Stimulated activated CD8-positive, alpha-beta memory T cell treated with anti-CD3 and anti-CD28 coated beads, Interleukin-7, amount 100 ng/mL, for 1 hour (primary cell): ENCODE measurements around the gene HOXC10.

Source experiments
- DNase-seq, 2 donors: peaks; one replicate each; pipeline ENCODE4 v3.0.0-alpha.2; 2020; ENCODE audit warnings: low read depth in 2 of 2

The HOXC10 gene

DNA sequence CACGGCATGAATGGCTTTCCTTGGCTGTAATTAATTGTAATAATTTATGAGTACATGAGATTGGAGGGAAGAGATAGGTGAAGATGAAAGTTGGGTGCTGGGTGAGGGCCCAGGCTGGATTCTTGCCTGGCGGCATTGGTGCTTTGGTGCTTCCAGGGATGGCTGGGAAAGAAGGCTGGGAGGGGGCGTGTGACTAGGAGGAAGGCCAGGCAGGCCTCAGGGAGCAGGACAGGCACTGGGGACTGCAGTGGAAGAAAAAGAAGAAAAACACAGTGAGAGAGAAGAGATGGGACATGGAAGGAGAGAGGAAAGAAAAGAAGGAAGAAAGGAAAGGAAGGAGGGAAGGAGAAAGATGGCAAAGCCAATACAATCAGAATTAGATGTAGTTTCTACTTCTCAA, 18.7 kb downstream of the HOXC10 start:
- no peak for DNase-seq

DNA sequence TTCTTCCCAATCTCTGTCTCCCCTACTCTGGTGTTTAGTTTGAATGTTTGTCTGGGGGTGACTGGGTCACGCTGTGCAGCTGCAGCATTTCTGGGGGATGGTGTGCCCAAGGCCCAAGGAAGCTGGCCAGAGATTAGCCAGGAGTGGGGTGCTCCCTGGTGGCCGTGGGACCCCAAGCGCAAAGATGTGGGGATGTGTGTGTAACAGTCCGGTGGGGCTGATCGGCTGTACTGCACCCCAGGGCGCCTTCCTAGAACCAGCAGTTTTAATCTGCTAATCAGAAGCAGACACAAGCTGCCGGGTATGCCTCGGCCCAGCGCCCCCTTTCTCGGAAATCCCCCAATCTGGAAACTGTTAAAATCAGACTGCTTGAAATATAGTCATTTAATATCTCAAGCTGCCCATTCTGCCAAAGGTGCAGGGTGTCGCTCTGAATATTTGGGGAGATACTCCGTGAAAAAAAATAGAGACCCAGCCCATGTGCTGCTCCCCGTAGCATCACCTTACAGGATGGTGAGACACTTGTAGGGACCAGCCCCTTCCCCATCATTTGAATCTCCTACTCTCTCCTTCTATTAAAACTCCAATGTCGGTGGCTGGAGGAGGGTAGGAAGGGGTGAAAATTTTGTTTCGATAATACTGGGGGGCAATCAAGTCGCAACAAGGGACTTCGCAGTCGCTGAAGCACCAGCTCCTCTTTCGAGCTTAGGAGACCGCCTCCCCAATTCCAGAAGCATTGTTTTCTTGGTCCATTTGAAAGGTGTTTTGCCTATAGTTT, 19.3 kb downstream of the HOXC10 start:
- DNase-seq, result no peak

DNA sequence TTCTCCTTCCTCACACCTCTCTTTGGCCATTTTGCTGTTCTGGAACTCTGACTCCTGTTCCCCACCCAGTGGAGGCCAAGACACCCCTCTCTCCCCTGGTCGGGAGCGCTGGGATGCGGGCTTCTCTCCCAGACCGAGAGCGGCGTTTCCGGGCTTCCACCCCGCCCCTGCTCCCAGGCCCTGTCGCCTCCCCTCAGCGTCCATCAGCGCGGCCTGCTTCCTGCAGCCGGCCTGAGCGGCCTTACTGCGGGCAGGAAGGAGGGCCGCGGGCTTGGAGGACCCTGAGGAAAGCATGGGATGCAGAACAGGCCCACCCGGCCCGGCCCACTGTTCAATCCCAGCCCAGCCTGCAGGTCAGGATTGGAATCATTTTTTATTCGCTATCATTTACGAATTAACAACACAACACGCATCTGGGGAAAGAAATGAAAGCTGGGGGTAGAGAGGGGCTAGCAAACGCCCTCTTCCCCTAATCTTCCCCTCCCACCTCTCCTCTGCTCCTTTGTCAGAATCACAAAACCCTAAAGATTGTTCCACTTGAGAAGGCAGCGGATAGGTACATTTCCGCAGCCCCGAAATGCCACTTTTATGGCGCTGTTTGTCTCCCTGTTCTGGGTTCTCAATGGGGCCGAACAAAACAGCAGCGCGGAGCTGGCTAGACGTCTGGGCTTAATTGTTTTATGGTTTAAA, 20.0 kb downstream of the HOXC10 start:
- DNase-seq, result no peak

DNA sequence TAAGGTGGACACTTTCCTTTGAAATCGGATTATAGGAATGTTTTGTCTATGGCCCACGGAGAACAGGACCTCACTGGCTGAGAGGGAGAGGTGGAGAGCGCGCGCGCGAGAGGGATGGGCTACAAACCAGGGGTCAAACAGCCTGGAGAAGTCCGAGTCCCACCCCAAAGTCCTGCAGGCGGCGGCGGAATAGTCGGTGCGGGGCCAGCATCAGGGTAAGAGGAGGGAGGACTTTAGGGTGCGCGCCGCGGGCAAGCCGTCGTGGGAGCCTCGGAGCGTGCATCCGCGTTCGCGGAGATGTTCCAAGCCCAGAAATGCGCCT, 20.5 kb downstream of the HOXC10 start:
- no peak for DNase-seq

DNA sequence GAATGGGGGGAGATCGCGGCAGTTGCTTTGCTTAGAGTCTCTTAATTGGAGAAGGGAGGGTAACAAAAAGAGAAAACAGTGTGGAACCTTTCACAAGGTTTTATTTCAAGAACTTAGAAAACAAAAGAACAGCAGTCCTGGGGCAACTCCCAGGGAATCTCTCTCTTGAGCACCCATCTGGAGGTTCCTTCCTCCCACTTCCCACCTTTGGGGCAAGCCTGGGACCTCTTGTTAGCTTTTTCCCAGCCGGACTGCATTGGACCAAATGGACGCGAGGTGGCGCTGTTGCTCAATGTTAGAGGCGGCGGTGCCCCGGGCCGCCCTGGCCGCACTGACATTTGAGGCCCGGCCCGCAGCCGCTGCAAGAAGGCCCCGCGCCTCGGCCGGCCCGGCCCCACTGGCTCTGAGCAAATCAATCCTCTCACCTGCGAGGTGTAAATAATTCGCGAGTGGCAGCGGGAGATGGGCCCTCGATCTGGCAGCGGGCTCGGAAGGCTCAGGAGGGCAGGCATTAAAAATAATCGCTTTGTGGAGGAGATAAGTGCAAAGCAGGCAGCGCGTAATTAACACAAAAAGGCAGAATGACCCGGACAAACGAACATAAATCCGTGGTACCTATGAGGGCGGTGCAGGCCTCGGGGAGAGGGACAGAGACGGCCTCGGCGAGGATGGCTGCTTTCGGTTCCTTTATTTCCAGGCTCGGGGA, 21.1 kb downstream of the HOXC10 start:
- DNase-seq, result peak; percentile 70 to 78

DNA sequence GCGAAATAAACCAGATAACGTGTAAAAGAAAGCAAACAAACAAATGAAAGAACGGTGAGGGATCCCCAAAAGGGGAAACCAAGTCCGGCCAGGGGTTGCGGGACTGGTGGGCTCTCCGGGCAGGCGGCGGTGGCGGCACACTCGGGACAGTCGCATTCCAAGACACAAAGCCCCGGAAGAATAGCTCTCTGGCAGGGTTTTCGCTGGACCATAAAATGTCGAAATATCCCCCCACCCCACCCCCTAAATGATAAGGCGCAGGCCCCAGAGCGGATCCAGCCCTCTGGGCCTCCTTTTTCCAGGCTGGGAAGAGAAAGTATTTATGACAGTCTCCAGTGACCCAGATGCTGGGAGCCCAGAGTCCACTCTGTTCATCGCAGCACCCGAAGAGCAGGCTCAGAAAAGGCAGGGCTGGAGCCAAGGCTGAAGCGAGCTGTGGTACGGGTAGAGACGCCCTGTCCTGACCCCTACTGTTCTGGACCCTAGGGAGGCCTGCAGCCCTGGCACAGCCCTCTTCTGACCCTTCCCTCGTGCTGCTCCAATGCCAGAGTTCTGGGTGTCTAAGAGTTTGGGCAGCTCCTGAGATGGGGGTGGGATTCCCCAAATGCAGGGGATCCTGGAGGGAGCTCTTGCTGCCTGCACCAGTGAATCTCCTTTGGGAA, 21.7 kb downstream of the HOXC10 start:
- no peak for DNase-seq

DNA sequence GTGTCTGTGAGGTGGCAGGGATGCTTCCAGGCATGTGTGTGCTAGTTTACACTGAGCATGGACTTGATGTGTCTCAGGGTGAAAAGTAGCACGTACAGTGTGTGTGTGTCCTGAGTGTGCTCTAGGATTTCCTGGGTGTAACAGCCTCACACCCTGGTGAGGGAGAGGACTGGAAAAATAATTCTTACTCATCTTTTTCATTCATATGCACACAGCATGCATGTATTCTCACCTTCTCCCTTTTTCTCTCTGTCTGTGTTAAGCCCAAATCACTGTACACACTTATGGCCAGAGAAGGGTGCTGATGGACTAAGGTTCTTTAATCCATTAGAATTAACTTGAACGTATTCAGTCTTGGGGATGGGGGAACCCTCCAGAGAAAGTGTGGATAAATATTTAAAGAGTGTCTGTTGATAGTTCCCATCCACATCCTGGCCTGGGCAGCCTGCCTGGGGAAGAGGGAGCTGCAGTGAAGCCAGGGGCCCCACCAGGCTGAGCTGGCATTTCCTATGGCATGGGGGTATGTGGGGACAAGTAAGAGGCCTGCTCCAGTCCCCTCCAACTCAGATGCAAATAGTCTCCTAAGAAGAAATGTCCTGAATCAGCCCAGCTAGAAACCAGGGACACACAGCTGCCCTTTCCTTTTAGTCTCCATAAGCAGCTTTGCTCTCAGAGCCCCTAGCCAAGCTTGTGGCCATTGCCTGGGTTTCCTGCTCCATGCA, 22.8 kb downstream of the HOXC10 start:
- no peak for DNase-seq

DNA sequence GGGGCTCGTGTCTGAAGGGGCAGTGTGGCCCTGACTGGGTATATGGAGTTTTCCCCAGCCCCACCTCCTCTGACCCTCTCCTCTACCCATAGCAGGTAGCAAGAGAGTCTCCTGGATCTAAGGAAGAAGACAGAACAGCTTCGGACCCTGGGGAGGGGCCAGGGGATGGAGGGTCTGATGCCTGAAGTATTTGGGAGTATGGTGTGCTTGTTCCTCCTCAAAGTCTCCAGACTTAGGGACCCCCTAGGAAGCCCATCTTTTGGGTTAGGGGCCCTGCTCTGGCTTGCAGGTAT, 23.3 kb downstream of the HOXC10 start:
- no peak for DNase-seq

DNA sequence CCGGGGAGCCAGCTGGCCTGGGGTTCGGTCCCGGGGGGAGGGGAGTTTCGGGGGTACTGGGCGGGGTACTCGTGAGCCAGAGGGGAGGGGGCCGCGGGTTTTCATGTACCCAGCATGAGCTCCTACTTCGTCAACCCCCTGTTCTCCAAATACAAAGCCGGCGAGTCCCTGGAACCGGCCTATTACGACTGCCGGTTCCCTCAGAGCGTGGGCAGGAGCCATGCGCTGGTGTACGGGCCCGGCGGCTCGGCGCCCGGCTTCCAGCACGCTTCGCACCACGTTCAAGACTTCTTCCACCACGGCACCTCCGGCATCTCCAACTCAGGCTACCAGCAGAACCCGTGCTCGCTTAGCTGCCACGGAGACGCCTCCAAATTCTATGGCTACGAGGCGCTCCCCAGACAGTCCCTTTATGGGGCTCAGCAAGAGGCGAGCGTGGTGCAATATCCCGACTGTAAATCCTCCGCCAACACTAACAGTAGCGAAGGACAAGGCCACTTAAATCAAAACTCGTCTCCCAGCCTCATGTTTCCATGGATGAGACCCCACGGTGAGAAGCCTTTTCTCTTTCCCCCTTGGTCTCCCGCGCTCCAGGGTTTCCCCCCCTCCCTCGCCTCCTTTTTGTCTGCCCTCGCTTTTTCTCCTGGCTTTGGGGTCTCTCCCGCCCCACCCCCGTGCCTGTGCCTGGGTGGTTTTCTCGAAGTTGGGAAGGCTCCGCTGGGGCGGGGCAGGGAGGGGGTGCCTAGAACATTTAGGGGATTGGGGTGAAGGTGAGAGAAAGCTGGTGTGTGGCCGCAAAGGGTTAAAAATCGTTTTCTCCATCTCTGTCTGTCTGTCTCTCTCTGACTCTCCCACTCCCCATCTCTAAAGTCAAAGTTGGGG, 24.5 kb downstream of the HOXC10 start:
- DNase-seq, result no peak

DNA sequence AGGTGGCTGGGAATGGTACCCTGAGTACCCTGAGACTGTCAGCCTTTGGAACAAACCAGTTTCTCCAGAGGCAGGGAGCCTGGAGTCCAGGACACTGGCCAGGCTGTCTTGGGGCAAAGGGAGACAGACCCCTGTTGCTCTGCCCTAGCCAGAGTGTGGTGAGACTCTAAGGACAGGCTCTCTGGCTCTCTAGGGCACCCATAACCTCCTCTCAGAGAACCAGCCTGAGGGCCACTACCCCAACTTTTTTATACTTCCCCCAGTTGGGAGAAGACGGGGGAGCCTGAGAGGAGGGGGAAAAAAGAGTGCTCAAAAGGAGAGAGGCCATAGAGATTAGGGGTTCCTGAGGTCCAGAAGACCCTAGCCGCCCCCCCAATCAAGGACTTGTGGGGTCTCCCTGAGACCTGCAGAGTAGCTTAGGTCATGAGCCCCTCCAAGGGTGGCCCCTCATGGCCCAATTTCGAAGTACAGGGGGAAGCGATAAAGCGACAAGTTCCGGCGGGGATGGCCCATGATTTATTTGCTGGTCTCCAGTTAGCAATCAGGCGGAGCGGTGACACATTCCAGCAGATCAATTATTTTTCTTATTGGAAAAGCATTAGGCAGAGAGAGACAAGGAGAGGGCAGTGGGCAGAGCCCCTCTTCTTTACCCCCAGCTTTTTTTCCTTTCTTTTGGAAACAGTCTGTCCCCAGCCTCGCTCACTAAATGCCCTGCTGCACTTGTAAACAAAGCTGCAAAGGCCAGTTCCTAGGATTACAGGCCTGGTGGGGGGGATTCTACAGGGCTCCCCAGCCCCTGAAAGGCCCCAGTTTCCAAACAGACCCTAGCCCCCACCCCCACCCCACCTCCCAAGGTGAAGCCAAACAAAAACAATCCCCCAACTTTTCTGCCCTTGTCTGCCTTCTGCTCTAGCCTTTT, 25.4 kb downstream of the HOXC10 start:
- DNase-seq, result no peak

DNA sequence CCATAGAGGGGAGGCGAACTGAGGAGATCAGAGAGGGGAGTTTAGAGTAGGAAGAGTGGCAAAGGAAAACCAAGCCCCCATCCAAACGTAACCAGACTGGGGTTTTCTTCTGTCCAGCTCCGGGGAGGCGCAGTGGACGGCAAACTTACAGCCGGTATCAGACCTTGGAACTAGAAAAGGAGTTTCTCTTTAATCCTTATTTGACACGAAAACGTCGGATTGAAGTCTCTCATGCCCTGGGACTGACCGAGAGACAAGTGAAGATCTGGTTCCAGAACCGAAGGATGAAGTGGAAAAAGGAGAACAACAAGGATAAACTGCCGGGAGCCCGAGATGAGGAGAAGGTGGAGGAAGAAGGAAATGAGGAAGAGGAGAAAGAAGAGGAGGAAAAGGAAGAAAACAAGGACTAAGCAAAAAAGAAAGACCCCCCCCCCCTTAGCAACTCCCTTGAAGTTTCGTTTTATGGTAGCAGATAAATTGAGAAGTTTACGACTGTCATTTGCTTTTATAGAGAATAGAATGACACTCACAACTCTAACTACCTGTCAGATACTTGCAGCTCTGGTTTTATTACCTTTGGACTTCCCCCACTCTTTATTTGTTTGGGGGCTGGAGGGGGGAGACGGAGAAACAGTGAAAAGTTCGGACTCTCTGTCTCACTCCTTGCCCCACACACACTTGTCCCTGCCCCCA, 26.2 kb downstream of the HOXC10 start:
- no peak for DNase-seq

DNA sequence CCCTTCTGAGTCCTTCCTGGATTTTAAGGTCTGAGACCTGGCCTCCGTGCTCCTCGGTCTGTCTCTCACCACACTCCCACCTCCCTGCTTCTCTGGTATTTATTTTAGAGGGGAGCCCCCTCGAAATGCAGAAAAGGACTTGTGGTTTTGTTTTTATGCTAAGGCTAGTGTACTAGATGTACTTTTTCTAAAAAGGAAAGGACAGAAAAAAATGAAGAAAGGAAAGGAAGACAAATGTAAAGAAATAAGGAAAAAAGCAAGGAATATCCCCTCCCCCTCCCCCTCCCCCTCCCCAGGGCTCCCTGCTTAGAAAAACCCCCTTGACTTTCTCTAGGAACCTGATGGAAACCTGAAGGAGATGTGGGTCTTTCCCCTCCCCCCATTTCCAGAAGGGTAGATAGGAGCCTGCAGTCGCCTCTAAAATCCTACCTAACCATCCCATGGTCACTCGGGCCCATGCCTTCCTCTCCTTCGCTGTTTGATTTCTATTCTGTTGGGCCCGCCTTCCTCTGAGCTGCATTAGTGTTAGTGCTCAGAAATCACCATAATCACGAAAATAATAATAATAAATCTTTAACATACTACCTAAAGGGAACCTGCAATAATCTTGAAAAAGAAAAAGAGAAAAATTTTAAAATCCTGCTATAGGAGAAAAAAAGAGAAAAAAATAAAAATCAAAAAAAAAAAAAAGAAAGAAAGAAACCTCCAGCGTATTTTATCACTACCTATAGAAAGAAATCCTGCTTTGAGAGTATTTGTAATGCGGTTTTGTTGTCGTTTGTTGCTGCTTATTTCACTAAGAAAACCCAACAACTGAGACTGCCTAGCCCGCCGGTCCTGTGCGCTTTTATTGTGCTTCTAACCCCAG, 27.0 kb downstream of the HOXC10 start:
- DNase-seq, result no peak

DNA sequence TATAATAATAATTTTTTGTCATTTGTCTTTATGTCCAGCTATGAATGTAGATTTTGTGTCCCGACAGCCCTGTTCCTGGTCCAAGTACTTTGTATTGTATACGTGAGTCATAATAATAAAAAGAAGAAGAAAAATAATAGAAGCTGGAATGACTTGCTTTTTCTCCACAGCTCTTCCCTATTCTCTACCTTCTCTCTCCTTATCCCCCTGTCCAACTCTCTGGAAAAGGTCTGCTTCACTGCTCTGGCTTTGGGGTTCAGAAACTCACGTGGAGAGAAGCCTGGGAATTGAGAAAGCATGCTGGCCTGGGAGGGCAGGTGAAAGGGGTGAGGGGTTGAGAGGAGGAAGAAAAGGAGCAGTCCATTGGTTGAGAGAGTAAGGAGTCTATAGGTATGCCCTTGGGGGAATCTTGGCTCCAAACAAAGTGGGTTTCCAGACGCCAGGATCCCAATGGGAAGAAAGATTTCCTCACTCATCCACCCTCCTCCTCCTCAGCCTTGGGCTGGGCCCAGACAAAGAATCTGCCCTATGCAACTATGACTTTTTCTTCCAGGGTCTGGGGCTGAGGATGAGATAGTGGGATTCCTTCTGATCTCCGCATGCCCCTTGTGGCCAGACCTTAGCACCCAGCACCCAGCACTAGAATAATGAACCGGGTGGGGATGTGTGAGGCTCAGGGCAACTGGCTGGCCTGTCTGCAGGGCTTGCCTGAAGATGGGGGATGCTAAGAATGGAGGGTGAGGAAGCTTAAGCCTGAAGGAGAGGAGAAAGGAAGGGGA, 27.9 kb downstream of the HOXC10 start:
- no peak for DNase-seq

DNA sequence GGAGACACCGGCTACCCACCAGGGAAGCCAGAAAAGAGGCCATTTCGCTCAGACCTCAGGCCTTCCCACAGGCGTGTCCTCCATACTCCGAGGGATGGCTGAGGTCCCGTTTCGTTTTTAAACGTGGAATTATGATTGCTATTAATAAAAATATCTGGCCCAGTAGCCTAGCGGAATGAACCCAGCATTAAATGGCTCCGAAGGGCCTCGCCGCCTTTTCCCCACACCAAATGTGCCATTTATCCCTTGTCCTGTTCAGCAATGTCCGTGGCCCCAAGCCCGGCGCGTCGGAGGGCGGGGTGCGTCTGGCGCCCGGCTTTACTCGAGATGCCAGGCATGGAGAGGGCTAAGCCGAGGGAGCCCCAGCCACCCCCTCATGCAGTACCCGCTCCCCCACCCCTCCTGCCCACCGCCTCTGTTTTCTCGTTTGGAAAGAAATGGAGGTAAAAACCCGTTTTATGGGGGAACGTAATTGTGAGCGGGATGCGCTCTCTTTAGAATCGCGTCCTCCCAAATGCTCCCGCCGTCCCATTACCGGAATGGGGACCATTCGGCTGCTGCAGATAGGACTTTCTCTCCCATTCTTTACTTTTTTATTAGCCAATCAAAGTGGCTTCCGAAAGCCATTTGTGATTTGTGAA, 29.6 kb downstream of the HOXC10 start:
- DNase-seq, result no peak

DNA sequence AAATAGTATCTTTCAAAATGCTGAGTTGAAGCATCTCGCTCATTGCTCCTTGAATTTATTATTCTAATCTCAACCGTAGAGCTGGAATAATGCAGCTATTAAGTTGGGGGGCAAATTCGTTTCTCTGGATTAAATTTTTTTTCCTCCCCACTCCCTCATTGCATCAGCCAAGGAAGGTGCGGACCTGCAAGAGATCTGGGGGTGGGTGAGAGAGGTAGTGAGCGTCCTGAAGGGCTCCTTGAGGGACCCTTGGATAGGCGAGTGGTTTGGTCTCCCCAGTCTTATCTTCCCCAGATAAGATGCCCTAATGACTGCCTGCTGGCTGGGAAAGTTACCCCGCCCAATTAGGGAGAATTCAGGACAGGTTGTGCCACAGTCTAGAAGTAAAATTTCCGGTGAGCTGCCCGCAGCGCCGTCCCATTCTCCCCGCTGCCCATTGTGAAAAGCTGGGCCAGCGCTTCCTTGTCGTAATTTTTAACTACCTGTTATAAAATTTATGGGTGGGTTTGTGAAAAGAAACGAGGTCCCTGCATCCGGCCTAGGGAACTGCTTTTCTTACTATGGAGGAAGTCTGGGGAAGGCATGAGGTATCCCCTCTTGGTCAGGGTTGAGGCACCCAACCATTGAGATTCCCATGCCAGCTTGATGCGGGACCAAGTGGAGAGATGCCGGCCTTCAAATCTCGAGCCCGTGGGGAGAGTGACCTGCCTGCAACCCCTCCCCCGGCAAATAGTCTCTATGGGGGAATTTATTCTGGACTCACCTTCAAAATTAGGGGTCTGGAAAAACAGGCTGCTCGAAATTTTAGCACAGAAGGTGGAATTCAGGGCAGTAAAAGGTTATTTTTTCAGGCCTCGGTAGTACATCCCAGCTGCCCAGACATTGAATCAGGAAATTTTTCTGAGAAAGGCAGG, 30.3 kb downstream of the HOXC10 start:
- DNase-seq, result no peak

DNA sequence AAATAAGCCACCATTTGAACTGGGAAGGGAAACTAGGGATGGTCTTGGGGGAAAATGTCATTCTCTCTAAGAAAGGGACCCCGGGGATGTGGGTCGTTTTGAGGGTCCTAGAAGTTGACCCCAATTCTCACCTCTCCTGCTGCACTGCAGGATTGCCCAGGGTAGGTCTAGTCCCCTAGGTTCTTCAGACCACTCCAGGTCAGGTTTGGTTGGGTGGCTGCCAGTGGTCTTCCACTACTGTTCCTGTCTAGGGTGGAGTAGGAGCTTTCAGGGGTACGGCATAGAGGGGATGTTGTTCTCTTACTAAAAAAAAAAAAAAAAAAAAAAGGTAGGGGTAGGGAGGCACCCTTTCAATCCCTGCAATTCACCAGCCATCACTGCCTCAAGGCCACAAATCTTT, 31.1 kb downstream of the HOXC10 start:
- DNase-seq, result no peak
